GM19025 (cell line): ENCODE data around the gene CPAMD8.

Source experiments
- ATAC-seq: cut with Tn5 transposase; IDR thresholded peaks from one replicate; pipeline ENCODE4 v1.9.1; 2021; ENCODE audit warnings: mild to moderate bottlenecking, low read depth, moderate library complexity; ENCODE audit not compliant: unreplicated experiment

Gene CPAMD8

DNA sequence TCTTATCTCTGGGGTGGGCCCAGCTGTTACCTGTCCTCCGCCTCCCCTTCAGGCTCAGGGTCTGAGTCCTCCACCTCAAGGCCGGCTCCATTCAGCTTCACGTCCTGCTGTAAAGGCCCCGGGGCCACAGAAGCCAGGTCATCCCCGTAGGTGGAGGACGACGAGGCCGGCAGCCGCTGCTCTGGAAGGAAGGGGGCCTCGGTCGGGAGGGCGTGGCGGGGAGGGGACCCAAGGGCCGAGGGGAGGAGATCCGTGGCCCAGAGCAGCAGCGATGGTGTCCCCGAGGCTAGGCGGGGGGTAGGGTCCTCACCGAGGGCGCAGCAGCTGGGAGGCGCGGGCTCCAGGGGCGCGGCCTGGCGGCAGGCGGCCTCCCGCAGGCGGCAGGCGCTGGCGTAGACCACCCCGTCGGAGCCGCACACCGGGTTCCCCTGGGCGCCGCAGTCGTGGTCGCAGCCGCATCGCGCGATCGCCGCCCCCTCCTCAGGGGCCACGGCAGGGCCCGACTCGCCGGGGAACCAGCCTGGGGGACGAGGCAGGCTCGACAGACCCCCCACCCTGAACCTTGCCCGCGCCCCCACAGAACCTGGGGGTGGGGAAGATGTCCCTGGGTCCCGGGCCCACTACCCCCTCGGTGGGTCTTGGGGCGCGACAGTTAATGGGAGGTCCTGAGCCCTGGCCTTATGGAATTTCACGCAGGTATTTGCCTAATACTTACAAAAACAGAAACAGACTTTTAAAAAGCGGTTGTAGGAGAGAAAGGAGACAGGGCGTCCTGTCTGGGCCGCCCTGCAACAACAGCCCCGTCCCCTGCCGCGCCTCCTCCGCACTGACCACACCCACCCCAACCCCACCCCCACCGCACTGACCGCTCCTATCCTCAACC lies 130.2 kb downstream of the CPAMD8 start:
- peak; percentile 7 for ATAC-seq

DNA sequence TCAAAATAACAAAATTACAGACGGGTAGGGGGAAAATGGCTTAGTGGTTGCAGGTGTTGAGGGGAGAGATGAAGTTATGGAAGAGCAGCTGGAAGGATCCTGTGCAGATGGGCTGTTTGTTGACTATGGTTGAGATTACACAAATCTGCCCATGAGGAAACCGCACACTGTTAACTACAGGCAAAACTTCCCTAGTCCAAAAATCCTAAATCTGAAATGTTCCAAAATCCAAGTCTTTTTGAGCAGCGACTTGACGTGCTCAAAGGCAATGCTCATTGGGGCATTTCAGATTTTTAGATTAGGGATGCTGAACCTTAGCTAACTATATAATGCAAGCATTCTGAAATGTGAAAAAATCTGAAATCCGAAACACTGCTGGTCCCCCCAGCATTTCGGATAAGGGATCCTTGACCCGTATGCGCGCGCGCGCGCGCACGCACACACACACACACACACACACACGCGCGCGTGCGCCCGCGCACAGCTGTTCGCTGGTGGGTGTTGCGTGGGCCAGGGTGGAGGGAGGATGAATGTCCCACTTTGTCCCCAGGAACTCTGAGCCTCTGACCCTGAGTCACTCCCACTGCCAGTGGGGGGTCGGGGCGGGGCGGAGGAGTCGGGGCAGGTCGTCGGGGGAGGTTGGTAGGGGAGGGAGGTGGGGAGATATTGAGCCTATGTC lies 131.0 kb downstream of the CPAMD8 start:
- ATAC-seq, result no peak

DNA sequence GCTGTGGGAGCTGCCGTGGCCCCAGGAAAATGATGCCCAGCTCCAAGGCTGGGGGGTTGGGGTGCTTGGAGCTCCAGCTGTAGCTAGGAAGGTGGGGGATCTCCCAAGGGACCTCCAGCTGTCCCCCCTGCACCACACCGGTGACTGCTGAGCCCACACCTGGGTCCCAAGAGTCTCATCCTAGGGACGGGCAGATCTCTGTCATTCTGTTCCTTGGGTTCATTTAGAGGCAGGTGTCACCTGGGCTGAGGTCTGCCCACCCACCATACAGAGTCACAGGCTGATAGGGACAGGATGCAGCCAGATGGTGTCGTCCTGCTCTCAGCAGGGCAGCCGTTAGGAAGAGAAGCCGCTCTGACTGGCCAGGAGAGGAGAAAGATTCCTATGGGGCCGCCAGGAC lies 132.5 kb downstream of the CPAMD8 start:
- no peak for ATAC-seq

DNA sequence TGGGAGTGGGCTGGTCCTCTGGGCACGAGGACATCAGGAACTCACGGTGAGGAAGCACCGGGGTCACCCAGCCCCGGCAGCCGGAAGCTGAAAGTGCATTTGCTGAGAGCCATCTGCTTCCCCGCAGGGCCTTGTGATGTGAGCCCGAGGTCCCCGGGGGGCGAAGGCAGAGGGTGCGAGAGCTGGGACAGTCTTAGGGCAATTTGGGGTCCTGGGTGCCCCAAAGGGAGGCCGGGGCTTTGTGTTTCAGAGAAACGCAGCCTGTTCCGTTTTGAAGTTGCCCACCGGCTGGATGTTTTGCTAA lies 133.0 kb downstream of the CPAMD8 start:
- no peak for ATAC-seq

DNA sequence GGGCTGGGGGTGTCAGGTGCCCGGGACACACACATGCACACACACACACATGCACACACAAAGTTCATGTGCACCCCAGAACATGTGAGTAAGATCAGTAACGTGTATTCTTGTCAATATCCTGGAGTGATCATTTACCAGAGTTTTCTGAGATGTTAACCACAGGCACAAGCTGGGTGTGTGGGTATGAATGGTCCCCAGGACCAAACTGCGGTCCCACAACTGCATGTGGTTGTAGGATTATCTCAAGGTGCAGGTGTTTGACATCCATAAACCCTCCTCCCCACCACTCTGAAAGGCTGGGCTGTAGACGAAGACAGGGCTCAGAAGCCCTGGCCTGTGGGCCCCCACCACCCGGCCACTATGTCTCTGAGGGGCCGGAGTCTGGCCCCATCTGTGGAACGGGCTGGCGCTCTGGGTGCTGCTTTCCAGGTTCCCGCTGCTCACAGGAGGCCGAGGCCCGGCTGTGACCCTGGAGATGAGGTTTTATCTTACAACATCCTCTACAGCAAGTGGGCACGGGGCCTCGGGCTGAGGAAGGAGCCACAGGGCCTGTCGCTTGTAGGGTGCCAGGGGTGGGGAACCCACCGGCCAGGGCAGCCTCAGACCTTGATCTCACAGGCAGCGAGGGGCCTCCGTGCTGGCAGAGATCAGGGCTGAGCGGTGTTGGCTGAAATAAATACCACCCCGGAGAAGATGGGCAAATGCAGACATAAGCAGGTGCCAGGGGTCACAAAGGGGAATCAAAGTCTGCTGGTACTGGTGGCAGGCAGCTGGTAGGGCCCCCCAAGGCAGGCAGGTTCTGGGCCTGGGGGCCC lies 133.5 kb downstream of the CPAMD8 start:
- no peak for ATAC-seq

DNA sequence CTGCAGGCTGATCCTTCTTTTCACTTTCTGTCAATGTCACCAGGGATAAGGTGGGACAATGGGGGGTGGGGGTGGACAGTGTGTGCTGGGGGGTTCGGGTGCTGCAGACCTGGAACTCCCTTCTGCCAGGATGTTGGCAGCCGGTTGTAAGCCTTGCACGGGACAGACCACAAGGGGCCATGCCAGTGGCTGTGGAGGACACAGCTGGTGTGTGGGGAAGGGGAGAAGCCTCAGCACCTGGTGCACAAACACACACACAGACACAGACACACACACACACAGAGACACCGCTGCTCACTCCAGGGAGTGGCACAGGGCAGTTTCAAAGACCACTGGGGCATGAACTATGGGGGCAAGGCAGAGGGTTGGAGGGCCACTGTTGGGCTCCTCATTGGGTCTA lies 134.2 kb downstream of the CPAMD8 start:
- no peak for ATAC-seq

DNA sequence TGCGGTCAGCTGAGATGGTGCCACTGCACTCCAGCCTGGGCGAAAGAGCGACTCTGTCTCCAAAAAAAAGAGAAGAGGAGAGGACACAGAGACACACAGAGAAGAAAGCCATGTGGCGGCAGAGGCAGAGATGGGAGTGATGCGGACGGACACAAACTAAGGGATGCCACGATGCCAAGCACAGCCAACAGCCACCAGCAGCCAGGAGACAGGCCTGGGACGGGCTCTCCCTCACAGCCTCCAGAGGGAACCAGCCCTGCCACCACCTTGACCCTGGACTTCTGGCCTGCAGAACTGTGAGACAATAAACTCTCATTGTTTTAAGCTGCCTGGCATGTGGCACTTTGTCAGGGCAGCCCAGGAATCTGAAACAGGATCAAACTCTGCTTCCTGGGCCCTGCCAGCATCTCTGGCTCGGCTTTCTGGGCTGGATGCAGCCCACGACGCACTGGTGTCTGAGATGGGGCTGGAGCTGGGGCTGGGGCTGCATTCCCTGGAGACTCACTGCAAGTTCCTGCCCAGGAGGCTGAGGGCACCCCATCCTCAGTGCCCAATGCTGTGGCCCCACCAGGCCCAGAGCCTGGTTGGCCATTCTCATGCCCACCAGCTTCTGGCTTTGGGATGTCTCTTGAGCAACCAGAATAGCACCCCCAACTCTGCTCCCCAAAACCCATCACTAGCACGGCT lies 134.8 kb downstream of the CPAMD8 start:
- no peak for ATAC-seq

DNA sequence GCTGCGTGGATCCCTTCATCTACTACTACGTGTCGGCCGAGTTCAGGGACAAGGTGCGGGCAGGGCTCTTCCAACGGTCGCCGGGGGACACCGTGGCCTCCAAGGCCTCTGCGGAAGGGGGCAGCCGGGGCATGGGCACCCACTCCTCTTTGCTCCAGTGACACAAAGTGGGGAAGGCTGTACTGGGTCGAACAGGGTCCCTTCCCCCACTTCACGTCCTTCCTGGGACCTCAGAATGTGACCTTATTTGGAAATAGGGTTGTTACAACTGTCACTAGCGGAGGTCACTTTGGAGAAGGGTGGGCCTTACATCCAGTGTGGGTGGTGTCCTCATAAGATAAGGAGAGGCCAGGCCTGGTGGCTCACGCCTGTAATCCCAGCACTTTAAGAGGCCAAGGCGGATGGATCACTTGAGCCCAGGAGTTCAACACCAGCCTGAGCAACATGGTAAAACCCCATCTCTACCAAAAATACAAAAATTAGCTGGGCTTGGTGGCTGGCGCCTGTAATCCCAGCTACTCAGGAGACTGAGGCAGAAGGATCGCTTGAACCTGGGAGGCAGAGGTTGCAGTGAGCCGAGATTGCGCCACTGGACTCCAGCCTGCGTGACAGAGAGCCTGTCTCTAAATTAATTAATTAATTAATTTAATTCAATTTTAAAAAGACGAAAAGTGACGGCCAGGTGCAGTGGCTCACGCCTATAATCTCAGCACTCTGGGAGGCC lies 136.0 kb downstream of the CPAMD8 start:
- no peak for ATAC-seq

DNA sequence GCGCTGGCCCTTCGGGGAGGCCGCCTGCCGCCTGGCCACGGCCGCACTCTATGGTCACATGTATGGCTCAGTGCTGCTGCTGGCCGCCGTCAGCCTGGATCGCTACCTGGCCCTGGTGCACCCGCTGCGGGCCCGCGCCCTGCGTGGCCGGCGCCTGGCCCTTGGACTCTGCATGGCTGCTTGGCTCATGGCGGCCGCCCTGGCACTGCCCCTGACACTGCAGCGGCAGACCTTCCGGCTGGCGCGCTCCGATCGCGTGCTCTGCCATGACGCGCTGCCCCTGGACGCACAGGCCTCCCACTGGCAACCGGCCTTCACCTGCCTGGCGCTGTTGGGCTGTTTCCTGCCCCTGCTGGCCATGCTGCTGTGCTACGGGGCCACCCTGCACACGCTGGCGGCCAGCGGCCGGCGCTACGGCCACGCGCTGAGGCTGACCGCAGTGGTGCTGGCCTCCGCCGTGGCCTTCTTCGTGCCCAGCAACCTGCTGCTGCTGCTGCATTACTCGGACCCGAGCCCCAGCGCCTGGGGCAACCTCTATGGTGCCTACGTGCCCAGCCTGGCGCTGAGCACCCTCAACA lies 136.6 kb downstream of the CPAMD8 start:
- no peak for ATAC-seq

DNA sequence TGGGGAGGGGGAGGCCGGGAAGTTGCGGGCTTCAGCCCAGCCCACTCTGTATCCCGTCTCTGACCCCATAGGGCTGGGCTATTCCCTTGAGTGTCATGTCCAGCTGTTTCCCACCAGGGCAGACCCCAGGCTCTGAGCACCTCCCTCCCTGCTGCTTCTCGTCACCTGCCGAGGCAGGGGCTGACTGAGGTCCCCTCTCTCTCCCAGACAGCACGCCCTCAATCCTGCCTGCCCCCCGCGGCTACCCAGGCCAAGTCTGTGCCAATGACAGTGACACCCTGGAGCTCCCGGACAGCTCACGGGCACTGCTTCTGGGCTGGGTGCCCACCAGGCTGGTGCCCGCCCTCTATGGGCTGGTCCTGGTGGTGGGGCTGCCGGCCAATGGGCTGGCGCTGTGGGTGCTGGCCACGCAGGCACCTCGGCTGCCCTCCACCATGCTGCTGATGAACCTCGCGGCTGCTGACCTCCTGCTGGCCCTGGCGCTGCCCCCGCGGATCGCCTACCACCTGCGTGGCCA lies 137.2 kb downstream of the CPAMD8 start:
- no peak for ATAC-seq

DNA sequence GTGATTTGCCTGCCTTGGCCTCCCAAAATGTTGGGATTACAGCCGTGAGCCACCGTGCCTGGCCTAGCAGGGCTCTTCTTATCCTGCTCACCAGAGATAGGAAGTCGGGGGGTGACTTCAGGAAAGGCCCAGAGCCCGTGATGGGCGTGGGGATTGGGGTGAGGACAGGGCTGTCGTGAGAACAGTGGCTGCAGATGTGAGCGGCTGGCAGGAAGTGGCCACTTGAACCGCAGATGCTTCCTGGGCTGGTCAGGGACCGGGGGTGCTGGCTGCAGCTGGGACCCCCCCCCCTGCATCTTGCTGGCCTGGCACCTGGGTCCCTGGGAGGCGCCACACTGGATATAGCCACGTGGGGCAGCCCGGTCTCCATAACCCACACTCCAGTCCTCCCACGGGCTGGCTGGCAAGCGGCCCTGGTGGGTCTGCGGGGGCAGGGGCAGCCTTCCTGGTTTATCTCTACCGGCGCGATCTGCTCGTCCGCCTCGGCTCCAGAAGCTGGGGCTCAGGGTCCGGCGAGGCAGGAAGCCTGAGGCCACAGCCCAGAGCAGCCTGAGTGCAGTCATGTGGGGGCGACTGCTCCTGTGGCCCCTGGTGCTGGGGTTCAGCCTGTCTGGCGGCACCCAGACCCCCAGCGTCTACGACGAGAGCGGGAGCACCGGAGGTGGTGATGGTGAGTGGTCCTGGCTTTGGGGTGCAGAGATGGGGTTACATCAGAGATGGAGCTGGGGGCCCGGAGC lies 137.8 kb downstream of the CPAMD8 start, which contains the start of gene F2RL3:
Gene F2RL3 (plus strand): TSS at position 371 of the 737 bp plus-strand sequence. CDS start 191 bp downstream, at position 562.
- ATAC-seq, result peak; percentile 44

DNA sequence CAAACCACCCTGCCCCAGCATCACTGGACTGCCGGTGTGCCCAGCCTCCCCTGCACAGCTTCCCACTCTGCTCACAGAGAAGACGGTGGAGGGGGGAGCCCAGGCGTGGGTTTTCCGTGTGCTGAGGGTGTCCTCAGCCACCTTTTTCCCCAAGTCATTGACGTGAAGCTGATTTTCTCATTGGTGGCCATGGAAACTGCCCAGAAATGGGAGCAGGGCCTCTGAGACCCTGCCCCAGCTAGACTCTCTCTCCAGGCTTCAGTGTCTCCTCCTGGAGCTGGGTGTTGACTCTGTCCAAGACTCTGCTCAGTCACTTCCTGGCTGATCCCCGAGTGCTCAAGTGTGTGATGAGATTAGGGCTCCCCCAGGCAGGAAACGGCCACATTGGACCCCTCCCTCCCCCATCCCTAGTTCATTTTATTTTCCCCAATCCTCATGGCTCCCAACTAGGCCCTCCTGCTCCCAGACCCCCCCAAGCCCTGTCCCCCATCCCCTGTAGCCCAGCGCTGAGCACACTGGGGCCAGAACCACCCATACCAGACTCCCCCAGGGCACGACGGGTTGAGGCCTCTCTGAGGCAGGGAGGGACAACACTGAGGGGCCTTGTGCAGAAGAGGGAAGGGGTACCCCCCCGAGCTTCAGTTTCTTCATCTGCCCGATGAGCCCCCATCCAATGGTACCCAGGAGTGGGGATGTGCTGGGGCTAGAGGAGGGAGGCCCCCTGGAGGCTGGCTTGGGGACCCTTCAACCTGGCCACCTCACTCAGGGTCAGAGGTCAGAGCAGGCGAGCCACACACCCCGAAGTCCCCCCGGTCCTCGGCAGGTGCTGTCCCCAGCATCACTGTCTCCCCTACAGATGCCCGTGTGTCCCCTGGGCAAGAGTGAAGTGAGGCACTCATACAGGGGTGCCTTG lies 139.0 kb downstream of the CPAMD8 start:
- ATAC-seq, result no peak

DNA sequence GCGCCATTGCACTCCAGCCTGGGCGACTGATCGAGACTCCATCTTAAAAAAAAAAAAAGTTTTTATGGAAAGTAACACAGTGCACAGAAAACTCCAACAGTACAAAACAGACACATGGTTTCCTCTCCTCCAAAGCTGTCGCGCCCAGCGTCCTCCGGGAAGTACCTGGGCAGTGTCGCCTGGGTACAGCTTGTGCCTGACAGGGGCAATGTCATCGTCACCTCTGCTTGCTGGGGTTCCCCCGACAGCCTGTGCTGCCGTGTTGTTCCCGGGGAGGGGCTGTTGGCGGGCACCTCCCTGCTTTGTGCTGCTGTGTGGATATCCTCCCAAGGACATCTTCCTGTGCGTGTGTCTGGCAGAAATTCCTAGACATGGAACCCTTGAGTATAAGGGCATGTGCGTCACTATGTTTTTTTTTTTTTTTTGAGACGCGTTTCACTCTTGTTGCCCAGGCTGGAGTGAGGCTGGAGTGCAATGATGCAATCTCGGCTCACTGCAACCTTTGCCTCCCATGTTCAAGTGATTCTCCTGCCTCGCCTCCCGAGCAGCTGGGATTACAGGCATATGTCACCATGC lies 140.2 kb downstream of the CPAMD8 start:
- ATAC-seq, result no peak

DNA sequence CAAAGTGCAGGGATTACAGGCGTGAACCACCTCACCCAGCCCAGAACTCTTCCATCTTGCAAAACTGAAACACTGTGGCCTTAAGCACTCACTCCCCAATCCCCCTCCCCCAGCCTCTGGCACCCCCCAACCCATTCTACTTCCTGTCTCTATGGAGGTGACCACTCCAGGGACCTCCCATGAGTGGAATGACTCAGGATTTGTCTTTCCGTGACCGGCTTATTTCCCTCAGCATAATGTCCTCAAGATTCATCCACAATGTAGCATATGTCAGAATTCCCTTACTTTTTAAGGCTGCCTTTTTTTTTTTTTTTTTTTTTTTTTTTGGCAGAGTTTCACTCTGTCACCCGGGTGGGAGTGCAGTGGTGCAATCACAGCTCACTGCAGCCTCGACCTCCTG lies 141.4 kb downstream of the CPAMD8 start:
- no peak for ATAC-seq

DNA sequence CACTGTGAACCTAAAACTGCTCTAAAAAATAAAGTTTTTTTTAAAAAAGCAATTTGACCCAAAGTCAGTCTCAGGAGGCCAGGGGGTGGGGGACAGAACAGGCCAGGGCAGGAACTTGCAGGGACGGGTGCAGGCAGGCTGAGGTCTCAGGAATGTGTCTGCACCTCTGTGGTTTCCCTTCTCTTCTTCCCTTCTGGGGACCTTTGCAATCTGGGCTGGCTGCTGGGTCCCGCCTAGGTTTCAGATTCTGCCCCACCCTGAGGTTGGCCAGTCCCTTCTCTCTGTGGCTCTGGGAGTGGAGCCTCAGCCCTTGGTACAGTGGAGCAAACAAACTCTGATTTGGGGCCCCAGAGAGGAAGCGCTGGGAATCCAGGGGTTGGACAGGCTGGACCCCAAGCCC lies 143.1 kb downstream of the CPAMD8 start:
- no peak for ATAC-seq

DNA sequence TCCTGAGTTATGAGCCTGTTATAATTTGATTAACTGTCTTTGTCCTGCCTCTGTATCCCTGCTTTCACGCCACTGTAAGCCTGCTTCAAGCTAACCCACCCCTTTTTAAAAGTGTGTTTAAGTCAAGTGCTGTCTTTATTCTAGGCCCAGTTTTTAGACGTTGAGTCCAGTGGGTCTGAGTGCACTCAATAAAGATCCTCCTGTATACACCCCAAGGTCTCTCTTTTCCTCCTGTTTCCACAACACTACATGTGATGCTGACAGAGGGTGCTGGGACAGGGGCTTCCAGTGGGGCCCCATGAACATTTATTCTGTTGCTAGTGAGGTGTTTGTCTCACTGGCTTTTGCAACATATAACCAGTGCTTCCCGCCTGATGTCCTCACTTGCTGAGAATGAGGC lies 144.5 kb downstream of the CPAMD8 start:
- no peak for ATAC-seq

DNA sequence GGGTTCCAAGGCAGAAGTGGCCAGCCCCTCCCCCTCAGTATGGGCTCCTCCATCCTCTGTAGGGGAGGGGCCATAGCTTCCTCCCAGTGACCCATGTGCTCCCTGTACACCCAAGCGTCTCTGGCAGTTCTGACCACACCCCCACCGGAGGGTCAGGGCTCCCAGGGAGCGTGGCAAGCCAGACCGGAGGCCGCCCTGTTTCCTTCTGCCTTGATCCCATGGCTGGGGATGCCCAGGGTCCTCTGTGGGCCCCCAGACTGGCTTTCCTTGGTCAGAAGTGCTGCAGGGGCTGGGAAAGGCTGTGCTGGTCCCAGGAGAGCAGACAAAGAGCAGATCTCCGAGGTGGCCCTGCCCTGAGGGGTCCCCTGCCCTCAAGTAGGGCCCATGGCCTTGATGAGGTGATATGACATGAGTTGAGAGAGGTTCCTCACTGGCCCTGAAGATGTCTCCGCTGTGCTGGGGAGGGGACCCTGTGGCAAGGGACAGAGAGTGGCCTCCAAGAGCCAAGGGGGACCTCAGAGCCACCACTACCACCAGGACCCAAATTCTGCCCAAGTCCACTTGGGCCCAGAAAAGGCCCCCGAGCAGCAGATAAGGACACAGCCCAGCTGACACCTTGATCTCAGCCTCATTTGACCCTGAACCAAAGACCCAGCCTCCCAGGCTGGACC lies 145.6 kb downstream of the CPAMD8 start:
- no peak for ATAC-seq
